Measurements from ENCODE around the gene RBM18.

GRCh38 chr9:122212473-122213004 is 52.1 kb downstream of the RBM18 start:
- TF ChIP-seq EZH2 (IDR thresholded peaks at IDR 0.05) = no peak
- TF ChIP-seq CTCF (IDR thresholded peaks at IDR 0.05) = no peak
